ENCODE results near the gene C1orf216.

C1orf216 gene

GRCh38 chr1:35718492-35719336 is at the start of gene C1orf216:
Gene C1orf216, minus strand, starts transcription at chr1:35718884. Its CDS starts 2,563 bp downstream, at chr1:35716321.
- DNase-seq (ENCODE audit: low spot score): peak; percentile 84
- no peak for TF ChIP-seq CTCF (IDR thresholded peaks at IDR 0.05; ENCODE audit: borderline replicate concordance, control extremely low read depth, extremely low read depth, insufficient read depth, missing control alignments)
- in situ Hi-C loops (cut with MboI; ENCODE audit: low sequenced_read_pairs, unreplicated experiment): loop anchor here (5.0 to 25.0 kb wide), 2 partner anchors 151 to 256 kb away; no protein-coding TSS in a partner anchor

DNA sequence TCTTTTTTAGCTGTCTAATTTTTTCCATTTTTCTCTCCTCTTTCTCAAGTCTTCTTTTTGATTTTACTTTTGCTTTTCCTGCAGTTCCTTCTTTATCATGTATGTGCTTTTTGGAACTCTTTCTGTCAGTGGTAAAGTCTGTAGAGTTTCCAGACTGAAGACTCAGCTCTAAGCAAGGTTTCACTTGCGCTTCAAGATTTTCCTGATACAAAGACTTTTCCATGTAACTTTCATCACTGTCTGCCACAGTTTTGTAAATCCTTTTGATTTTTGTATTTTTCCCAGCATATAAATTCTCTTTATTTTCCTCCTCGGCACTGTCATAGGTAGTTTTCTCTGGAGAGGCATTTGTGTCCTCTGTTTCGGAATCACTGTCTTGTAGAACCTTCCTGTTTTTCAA is 45.6 kb upstream of the C1orf216 start:
- no peak for TF ChIP-seq CTCF (IDR thresholded peaks at IDR 0.05; ENCODE audit: borderline replicate concordance, control extremely low read depth, extremely low read depth, insufficient read depth, missing control alignments)
- in situ Hi-C loops (cut with MboI; ENCODE audit: low sequenced_read_pairs, unreplicated experiment): no loop called here
- no peak for DNase-seq (ENCODE audit: low spot score)

DNA sequence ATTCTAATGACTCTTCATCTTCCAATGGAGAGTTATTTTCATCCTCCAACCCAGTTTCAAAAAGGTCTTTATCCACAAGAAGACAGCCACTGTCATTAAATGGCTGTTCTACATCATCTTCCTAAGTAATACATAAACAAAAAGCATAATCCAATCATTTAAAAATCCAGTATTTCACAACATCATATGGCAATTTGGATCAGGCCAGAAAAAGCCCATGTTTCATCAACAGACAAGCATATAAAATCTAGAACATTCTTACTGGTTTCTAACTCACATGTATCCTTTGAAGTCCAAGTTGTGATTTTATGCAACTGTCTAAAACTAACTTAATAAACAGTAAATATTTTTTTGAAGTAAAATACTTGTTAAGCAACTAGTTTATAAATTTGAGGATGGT is 44.5 kb upstream of the C1orf216 start:
- DNase-seq (ENCODE audit: low spot score): no peak
- no peak for TF ChIP-seq CTCF (IDR thresholded peaks at IDR 0.05; ENCODE audit: borderline replicate concordance, control extremely low read depth, extremely low read depth, insufficient read depth, missing control alignments)
- in situ Hi-C loops (cut with MboI; ENCODE audit: low sequenced_read_pairs, unreplicated experiment): no loop called here

DNA sequence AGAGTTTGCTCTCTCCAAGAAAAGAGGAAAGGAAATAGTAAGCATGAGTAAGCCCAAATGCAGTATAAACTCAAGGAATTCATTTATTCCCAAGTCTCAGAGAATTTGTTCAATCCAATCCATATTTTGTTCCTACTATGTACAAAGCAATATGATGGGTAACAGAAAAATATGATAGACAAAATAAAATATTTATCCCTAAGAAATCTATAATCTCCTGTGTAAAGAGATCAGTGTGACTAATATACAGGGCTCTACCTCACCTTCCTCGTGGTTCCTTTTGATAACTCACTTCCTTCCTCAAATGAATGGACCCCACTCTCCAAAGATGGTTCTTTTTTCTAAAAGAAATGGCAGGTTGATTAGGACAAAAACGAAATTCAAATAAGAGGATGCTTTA is 43.5 kb upstream of the C1orf216 start:
- TF ChIP-seq CTCF (IDR thresholded peaks at IDR 0.05; ENCODE audit: borderline replicate concordance, control extremely low read depth, extremely low read depth, insufficient read depth, missing control alignments): no peak
- DNase-seq (ENCODE audit: low spot score): no peak
- in situ Hi-C loops (cut with MboI; ENCODE audit: low sequenced_read_pairs, unreplicated experiment): no loop called here

DNA sequence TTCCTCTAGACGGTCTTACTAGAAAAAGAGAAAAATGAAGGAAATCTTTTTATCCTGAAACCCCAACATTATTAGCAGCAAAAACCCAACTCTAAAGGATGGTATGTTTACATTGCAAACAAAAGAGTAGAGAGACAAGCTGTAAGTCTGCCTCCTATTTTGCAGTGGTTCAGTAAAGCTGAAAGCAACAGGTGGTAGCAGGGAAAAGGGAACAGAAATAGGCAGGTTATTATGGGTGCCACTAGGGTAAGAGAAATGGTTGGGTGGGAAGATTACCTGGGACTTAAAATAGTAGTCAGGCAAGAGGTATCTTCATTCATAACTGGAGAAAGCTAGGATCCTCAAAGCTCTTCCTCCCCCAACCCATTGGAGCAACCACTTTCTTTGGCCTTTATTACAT is 37.4 kb upstream of the C1orf216 start:
- DNase-seq (ENCODE audit: low spot score): no peak
- TF ChIP-seq CTCF (IDR thresholded peaks at IDR 0.05; ENCODE audit: borderline replicate concordance, control extremely low read depth, extremely low read depth, insufficient read depth, missing control alignments): no peak
- in situ Hi-C loops (cut with MboI; ENCODE audit: low sequenced_read_pairs, unreplicated experiment): no loop called here

GRCh38 chr1:35753626-35754260 is 35.1 kb upstream of the C1orf216 start:
- in situ Hi-C loops (cut with MboI; ENCODE audit: low sequenced_read_pairs, unreplicated experiment): no loop called here
- TF ChIP-seq CTCF (IDR thresholded peaks at IDR 0.05; ENCODE audit: borderline replicate concordance, control extremely low read depth, extremely low read depth, insufficient read depth, missing control alignments): no peak
- no peak for DNase-seq (ENCODE audit: low spot score)

Measured in GM13976 (cell line).